GM19438 (cell line): ENCODE measurements around the gene ADSL.

Experiments
- ATAC-seq: cut with Tn5 transposase; IDR thresholded peaks from one replicate; pipeline ENCODE4 v1.9.1; 2021; ENCODE audit warnings: low read depth; ENCODE audit not compliant: unreplicated experiment

The ADSL gene

DNA sequence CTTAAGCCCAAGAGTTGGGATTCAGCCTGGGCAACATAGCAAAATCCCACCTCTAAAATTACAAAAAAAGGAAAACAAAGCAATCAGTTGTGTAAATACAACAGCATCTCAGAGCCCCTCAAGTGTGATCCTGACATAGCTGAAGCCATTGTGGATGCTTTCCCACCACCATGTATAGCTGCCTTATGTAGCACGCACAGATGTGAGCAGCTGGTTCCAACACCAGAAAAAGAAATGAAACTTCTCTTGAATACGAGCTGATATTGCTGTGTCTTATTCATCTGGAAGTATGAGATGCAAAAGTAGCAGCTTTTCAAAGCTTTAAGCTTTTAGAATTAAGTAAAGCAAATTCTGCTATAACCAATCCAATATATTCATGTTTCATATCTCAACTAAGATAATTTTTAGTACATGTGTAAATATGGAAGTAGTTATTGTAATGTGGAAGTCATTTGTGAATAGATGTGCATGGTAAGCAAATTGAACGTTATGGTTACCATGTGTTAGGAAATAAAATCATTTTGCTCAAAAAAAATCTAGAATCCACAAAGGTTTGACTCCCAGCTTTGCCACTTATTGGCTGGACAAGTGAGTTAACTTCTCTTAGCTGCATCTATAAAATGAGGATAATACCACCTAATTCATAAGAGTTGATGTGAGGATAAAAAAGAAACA is 87.3 kb downstream of the ADSL start:
- no peak for ATAC-seq

GRCh38 chr22:40434106-40434505 is 87.8 kb downstream of the ADSL start:
- no peak for ATAC-seq

DNA sequence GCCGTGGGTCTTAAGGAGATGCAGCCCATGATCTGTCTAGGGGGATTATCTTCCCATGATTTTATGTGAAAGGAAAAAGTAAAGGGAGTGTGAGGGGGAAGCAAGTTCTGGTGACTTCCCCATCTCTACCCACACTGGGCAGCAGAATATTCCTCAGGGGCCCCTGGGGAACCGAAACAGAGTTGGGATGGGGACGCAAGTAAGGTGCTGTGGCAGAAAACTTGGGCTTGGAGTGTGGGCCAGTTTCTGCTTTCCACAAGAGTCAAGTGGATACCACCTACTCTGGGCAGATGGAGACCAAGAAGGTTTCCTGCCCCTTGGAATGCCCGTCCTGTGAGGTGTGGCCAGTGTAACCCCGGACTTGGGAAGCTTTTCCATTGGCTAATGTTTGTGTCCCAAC is 88.4 kb downstream of the ADSL start:
- no peak for ATAC-seq

DNA sequence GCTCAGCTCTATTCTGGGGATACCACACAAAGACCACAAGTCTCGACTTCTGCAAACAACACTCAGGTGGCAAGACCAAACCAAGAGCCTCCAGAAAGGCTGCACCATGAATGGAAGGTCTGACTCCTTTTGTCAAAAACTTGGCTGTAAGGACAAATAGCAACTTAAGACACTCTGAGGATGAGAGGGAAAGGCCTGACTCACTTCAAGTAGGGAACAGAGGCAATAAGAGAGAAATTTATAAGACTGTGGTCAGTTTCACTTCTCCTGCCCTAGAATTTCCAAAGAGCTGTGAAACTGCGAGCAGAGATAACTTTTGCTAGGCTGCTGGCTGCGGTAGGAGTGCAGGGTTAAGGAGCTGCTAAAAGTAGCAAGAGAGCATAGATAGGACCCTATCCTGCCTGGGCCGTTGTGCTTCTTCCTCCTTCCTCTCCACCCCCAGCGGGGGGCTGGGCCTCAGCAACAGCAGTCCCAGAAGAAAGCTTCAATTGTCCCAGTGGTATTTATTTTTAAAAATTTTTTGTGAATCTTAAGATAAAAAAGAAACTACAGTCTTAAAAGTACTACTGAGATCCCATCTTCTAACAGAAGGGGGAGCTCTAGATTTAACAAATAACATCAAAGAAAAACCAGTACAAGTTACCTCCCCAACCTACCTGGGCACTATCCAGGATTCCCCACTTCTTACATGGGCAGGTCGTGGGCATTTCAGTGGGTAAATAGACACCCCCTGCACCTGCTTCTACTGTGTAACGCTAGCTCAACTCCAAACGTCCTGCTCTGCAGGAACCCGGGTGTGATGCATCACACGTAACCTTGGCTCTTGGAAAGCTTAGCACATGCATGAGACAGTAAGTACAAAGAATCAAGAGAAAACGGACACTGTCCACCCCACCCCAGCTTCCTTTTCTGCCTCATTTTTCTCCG is 90.5 kb downstream of the ADSL start:
- peak; percentile 65 for ATAC-seq
